C4-2B (cell line): ENCODE results near the gene KRT35.

Experiments used
- H3K27ac ChIP-seq: fragments of 450-650 bp; 2 replicates; pipeline ENCODE4 v1.5.1; 2017
- ZFX ChIP-seq: fragments of 450-650 bp; IDR thresholded peaks from 2 replicates; pipeline ENCODE4 v1.6.1; 2017
- TF ChIP-seq, protein P1 (sequence below): fragments of 450-650 bp; conservative IDR thresholded peaks from 2 replicates; pipeline ENCODE4 v1.5.1; 2017; ENCODE audit warnings: mild to moderate bottlenecking

KRT35 gene

GRCh38 chr17:41511116-41511515 is 30.2 kb upstream of the KRT35 start:
- TF ChIP-seq, protein P1, sequence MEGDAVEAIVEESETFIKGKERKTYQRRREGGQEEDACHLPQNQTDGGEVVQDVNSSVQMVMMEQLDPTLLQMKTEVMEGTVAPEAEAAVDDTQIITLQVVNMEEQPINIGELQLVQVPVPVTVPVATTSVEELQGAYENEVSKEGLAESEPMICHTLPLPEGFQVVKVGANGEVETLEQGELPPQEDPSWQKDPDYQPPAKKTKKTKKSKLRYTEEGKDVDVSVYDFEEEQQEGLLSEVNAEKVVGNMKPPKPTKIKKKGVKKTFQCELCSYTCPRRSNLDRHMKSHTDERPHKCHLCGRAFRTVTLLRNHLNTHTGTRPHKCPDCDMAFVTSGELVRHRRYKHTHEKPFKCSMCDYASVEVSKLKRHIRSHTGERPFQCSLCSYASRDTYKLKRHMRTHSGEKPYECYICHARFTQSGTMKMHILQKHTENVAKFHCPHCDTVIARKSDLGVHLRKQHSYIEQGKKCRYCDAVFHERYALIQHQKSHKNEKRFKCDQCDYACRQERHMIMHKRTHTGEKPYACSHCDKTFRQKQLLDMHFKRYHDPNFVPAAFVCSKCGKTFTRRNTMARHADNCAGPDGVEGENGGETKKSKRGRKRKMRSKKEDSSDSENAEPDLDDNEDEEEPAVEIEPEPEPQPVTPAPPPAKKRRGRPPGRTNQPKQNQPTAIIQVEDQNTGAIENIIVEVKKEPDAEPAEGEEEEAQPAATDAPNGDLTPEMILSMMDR: no peak
- no peak for TF ChIP-seq ZFX
- H3K27ac ChIP-seq: no peak overlapping the region

- no peak for TF ChIP-seq ZFX
- TF ChIP-seq, protein P1: no peak
- no peak overlapping the region for H3K27ac ChIP-seq
Observed at GRCh38 chr17:41510251-41511065, 29.5 kb upstream of the KRT35 start.

DNA sequence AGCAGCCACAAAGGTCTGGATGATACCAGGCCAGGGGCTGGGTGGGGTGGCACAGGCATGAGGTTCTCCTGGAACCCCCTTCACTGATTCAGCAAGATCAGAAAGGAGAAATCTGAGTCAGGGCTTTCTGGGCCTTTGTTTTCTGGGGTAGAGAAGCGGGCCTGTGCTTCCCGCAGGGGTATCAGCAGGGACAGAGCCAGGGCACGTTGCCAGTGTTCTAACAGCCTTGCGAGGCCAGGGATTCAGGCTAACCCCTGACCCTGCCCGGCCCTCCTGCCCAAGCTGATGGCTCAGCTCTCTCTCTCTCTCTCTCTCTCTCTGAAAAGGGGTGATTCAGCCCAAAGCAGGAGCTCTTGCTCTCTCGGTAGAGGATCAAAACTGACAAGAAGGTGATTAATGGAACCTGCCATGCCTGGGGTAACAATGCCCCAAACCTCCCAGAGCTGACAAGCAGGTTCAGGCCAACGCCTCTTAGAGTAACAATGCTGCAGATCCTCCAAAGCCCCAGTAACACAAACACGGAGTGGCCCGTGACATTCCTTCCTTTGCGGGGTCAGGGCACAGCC is 26.4 kb upstream of the KRT35 start:
- no peak for TF ChIP-seq ZFX
- H3K27ac ChIP-seq: no peak overlapping the region

- no peak for TF ChIP-seq ZFX
- TF ChIP-seq, protein P1: no peak
Observed at GRCh38 chr17:41505809-41506767, 25.1 kb upstream of the KRT35 start.

DNA sequence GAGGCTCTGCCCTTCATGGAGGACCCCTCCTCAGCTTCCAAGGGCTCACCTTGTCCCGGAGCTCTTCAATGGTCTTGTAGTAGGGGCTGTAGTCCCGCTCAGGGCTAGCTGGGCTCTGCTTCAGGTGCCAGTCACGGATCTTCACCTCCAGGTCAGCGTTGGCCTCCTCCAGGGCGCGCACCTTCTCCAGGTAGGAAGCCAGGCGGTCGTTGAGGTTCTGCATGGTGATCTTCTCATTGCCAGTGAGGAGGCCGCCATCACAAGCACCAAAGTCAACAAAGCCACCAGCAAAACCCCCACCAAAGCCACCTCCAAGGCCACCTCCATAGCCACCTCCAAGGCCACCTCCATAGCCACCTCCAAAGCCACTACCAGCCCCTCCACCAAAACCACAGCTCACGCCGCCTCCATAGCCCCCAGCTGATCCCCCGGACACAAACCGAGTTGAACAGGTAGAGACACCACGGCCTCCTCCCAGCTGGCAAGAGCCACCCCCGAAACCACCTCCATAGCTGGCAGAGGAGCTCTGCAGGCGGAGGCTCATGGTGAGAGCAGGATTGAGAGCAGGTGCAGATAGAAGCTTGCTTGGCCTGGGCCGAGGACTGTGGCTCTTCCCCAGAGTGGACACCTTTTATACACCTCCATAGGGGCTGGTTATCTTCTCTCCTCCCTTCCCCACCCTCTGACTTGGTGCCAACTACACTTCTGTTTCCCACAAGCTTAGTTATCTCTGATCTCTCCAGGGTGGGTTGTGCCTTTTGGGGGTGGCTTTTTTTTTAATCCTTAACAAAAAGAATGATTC is 24.3 kb upstream of the KRT35 start, which contains the start of gene KRT13:
Gene KRT13, minus strand, starts transcription at position 606 of the 802 bp plus-strand sequence. Its CDS starts 62 bp downstream, at position 544.
- H3K27ac ChIP-seq: no peak within 1 kb of the TSS
- TF ChIP-seq ZFX: no peak
- TF ChIP-seq, protein P1: no peak

More at GRCh38 chr17:41505809-41506767, 25.1 kb upstream of the KRT35 start:
- H3K27ac ChIP-seq: no peak overlapping the region

GRCh38 chr17:41504246-41504977 is 23.5 kb upstream of the KRT35 start:
- no peak overlapping the region for H3K27ac ChIP-seq
- TF ChIP-seq ZFX: no peak
- TF ChIP-seq, protein P1: no peak
